Ovary (tissue), 9 donors: ENCODE results near the gene OXTR. TPM values are rescaled to one million over a fixed set of nuclear protein-coding genes. Genes with fewer than 3 reads are reported as not detected.

Experiments used
- DNase-seq, 5 donors: peaks; one replicate each; pipeline ENCODE4 v3.0.0-alpha.2; 2019 to 2020
- H3K27ac ChIP-seq, 2 donors: fragments of 200-600 bp; one replicate each; pipeline versions ENCODE4 v1.5.1 to v1.8.0; 2019 to 2022
- H3K27me3 ChIP-seq: fragments of 200-600 bp; one replicate; pipeline ENCODE4 v1.8.0; 2022
- H3K36me3 ChIP-seq: fragments of 200-600 bp; sonication (generic); one replicate; pipeline ENCODE4 v1.5.1; 2019
- H3K4me1 ChIP-seq: one replicate; pipeline ENCODE4 v1.8.1; 2013; ENCODE audit warnings: mild to moderate bottlenecking, moderate library complexity; ENCODE audit not compliant: insufficient read depth
- H3K4me3 ChIP-seq: fragments of 200-600 bp; sonication (generic); one replicate; pipeline ENCODE4 v1.5.1; 2017
- H3K9me3 ChIP-seq, 2 donors: fragments of 200-600 bp in 1 of 2; sonication (generic) in 1 of 2; one replicate each; pipeline versions ENCODE4 v1.5.1 to v1.8.1; 2013 to 2019; ENCODE audit warnings: mild to moderate bottlenecking in 1 of 2, moderate library complexity in 1 of 2
- EP300 ChIP-seq: sonication (generic); formaldehyde crosslinking; IDR thresholded peaks from one replicate; pipeline ENCODE4 v1.6.1; 2017; ENCODE audit warnings: antibody characterized with exemption
- POLR2A ChIP-seq: fragments of 450-650 bp; IDR thresholded peaks from one replicate; pipeline ENCODE4 v1.6.1; 2017; ENCODE audit warnings: antibody characterized with exemption, mild to moderate bottlenecking, moderate library complexity
- WGBS, 3 donors: extraction: QIAGEN DNeasy Blood & Tissue Kit in 1 of 3; methylation state at CpG; one replicate each; pipeline versions ENCODE4 v1.1.5 to v1.1.7; 2013 to 2017; 5-methylcytosine and 5-hydroxymethylcytosine counted together
- intact Hi-C, 4 donors: fragments of 100-400 bp; cut with DNase I; formaldehyde crosslinking; loops; one replicate each; pipeline versions ENCODE4 v1.11.0 to v1.15.1; 2022 to 2023
- polyA plus RNA-seq, 2 donors: library from polyadenylated mRNA; stranded (reverse); fragments of 200-250 nt in 1 of 2; fragments of 350-450 nt in 1 of 2; fragmentation: Illumina TruSeq in 1 of 2; extraction: RNeasy Lipid Tissue Mini Kit (QIAGEN cat#74804) in 1 of 2; gene quantifications; one replicate each; pipeline ENCODE4 v1.2.3, GENCODE V29; 2013 to 2014
- total RNA-seq, 7 donors: library from RNA; depleted of rRNA in 2 of 7; stranded (reverse); fragments of >200 nt in 2 of 7; fragmentation: NEBNext Ultra II Directional in 3 of 7; extraction: Animal tissue kit (Norgen Biotek cat#: 25700) in 3 of 7; gene quantifications; one replicate each; pipeline versions ENCODE4 v1.1.0 to v1.2.4, GENCODE V29; 2016 to 2023
- TF ChIP-seq, protein P1 (sequence below), 3 donors: fragments of 450-650 bp in 2 of 3; fragments of 200-600 bp in 1 of 3; IDR thresholded peaks; one replicate each; pipeline versions ENCODE4 v1.5.1 to v1.8.0; 2016 to 2022; ENCODE audit warnings: antibody characterized with exemption in 3 of 3, mild to moderate bottlenecking in 1 of 3
- donor health status: DM: no; HTN: no; CAD: no; lungs with moderate emphysema.
- donor health status: DM: no; HTN: no; CAD: no.
- donor health status: Bipolar disorder and iron deficiency.
- donor health status: DM: yes; HTN: yes; CAD: no.
- donor health status: DM: no; HTN: no; CAD: no.
- donor health status: DM: yes; HTN: yes; CAD: no.

Gene OXTR
- total and polyA plus RNA-seq, 9 donors, result 0.27 to 14.9 (median 2.8) TPM

DNA sequence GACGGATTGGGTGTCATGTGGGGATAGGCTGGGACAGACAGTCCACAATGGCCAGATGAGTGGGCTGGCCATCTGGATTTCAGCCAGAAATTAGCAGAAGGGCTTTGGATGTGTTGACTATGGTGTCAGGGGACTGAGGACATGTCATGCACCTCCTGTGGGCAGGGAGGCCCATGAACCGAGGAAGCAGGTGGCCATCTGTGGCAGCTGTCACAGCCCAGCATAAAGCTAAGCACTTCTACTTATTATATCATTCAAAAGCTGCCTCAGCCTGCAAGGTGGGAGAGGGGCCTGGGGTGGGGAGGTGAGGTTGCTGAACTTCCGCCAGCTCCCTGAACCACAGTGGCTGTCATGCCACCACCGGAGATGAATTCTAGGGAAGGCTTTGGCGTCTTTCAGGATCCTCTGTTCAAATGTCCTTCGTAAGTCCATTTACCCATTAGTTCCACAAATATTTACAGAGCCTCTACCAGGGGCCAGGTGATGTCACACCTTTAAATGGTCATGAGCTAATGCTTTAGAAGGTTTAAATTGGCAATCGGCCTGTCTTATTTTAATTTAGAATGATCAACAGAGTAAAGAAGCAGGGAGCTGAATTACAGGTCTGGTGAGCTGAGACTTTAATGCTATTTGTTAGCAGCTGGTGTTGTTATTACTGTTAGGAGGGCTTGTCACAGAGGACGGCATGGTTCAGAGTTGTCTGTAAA is 59.5 kb downstream of the OXTR start:
- TF ChIP-seq EP300, result no peak
- TF ChIP-seq POLR2A, result no peak
- TF ChIP-seq, protein P1, sequence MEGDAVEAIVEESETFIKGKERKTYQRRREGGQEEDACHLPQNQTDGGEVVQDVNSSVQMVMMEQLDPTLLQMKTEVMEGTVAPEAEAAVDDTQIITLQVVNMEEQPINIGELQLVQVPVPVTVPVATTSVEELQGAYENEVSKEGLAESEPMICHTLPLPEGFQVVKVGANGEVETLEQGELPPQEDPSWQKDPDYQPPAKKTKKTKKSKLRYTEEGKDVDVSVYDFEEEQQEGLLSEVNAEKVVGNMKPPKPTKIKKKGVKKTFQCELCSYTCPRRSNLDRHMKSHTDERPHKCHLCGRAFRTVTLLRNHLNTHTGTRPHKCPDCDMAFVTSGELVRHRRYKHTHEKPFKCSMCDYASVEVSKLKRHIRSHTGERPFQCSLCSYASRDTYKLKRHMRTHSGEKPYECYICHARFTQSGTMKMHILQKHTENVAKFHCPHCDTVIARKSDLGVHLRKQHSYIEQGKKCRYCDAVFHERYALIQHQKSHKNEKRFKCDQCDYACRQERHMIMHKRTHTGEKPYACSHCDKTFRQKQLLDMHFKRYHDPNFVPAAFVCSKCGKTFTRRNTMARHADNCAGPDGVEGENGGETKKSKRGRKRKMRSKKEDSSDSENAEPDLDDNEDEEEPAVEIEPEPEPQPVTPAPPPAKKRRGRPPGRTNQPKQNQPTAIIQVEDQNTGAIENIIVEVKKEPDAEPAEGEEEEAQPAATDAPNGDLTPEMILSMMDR (IDR thresholded peaks at IDR 0.05), result no peak
- H3K4me1 ChIP-seq, result no peaks in the 10 kb centered on the region
- no peak overlapping the region for H3K27ac ChIP-seq
- no peaks in the 10 kb centered on the region for H3K9me3 ChIP-seq
- no peaks in the 10 kb centered on the region for H3K36me3 ChIP-seq
- no peaks in the 10 kb centered on the region for H3K27me3 ChIP-seq
- intact Hi-C loops, result no loop called here
- DNase-seq, result no peak
- H3K4me3 ChIP-seq, result no peak overlapping the region
- 82 to 88% (median 83%) methylated on average over 8 of the region's 8 CpGs for WGBS, 3 donors

GRCh38 chr3:8709287-8709686 is 60.1 kb downstream of the OXTR start:
- H3K9me3 ChIP-seq, result no peaks in the 10 kb centered on the region
- no peak for TF ChIP-seq EP300
- TF ChIP-seq, protein P1 (IDR thresholded peaks at IDR 0.05), result no peak
- no peak for TF ChIP-seq POLR2A
- no peak overlapping the region for H3K4me3 ChIP-seq
- H3K27me3 ChIP-seq, result no peaks in the 10 kb centered on the region
- no peak for DNase-seq
- H3K4me1 ChIP-seq, result no peaks in the 10 kb centered on the region
- no peaks in the 10 kb centered on the region for H3K36me3 ChIP-seq
- intact Hi-C loops, result no loop called here
- H3K27ac ChIP-seq, result no peak overlapping the region
- WGBS, 3 donors, result 70 to 73% (median 73%) methylated on average over 5 of the region's 5 CpGs

GRCh38 chr3:8705575-8705974 is 63.8 kb downstream of the OXTR start:
- no peak overlapping the region for H3K4me3 ChIP-seq
- no peaks in the 10 kb centered on the region for H3K9me3 ChIP-seq
- TF ChIP-seq, protein P1 (IDR thresholded peaks at IDR 0.05), result no peak
- TF ChIP-seq POLR2A (no peak), EP300 (no peak)
- no peak overlapping the region for H3K27ac ChIP-seq
- no peaks in the 10 kb centered on the region for H3K27me3 ChIP-seq
- DNase-seq, result no peak
- WGBS, 3 donors, result 76 to 88% (median 79%) methylated on average over 3 of the region's 3 CpGs
- intact Hi-C loops, result no loop called here
- no peaks in the 10 kb centered on the region for H3K36me3 ChIP-seq
- no peaks in the 10 kb centered on the region for H3K4me1 ChIP-seq

GRCh38 chr3:8702560-8702959 is 66.9 kb downstream of the OXTR start:
- Histone ChIP-seq H3K9me3 (no peaks in the 10 kb centered on the region), H3K4me3 (no peak overlapping the region), H3K27ac (no peak overlapping the region), H3K4me1 (no peaks in the 10 kb centered on the region), H3K27me3 (no peaks in the 10 kb centered on the region), H3K36me3 (no peaks in the 10 kb centered on the region)
- TF ChIP-seq, protein P1 (IDR thresholded peaks at IDR 0.05), result no peak
- TF ChIP-seq EP300, result no peak
- no peak for TF ChIP-seq POLR2A
- 42 to 54% (median 53%) methylated on average over 3 of the region's 3 CpGs for WGBS, 3 donors
- intact Hi-C loops, result no loop called here
- no peak for DNase-seq

Other genes starting within 250 kb of the OXTR start
- 1 to 10 TPM in 2 of 7 donors, under 1 TPM in 4, not detected in 1; 0.27 to 1.6 (median 0.45) TPM for gene SSUH2, start 124.8 kb downstream of the OXTR start, total RNA-seq
- 1 to 10 TPM in 1 of 2 donors, under 1 TPM in 1; 0.80 to 1.5 TPM for gene SSUH2, start 124.8 kb downstream of the OXTR start, polyA plus RNA-seq
- gene CAV3, start 35.8 kb downstream of the OXTR start, total RNA-seq, result under 1 TPM in 1 of 7 donors, not detected in 6; 0.23 TPM
- under 1 TPM in 1 of 2 donors, not detected in 1; 0.15 TPM for gene CAV3, start 35.8 kb downstream of the OXTR start, polyA plus RNA-seq
- gene RAD18, start 193.9 kb upstream of the OXTR start, total RNA-seq, result 1 to 10 TPM; 3.8 to 9.2 (median 8.2) TPM
- gene RAD18, start 193.9 kb upstream of the OXTR start, polyA plus RNA-seq, result 1 to 10 TPM; 2.9 to 7.8 TPM